Muscle of arm (tissue), 12 donors: ENCODE results near the gene NASP. TPM values are rescaled to one million over a fixed set of nuclear protein-coding genes. Genes with fewer than 3 reads are reported as not detected.
"Not testable (repeated sequence)": the region's sequence is repeated elsewhere in the genome, so short reads cannot be mapped to it uniquely, and the experiment has no call there.

Source experiments
- DNase-seq: peaks from one replicate; pipeline ENCODE4 v3.0.0-alpha.2; 2013
- polyA plus RNA-seq, 12 donors: library from polyadenylated mRNA; unstranded; fragments of 120-200 nt; gene quantifications; one replicate each; pipeline ENCODE4 v1.2.1, GENCODE V29; 2013; ENCODE audit not compliant: insufficient read length in 12 of 12

NASP gene
- polyA plus RNA-seq, 12 donors = 110 to 302 (median 153) TPM; not detected in 1

DNA sequence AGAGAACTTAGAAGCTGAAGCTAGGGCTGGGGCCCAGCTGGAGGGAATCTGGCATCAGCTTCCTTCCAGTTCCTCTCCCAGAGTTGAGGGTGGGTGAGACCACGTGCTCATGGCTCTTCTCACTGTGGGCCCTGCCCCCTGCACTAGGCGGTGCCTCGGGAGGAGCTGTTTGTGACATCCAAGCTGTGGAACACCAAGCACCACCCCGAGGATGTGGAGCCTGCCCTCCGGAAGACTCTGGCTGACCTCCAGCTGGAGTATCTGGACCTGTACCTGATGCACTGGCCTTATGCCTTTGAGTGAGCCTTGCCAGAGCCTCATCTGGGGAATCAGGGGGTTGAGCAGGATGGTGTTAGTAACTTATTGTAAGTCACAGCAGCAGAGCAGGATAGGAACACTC is 17.1 kb upstream of the NASP start:
- no peak for DNase-seq

- no peak for DNase-seq
Observed at GRCh38 chr1:45567911-45568310, 15.9 kb upstream of the NASP start.

GRCh38 chr1:45568421-45568820 is 15.4 kb upstream of the NASP start:
- no peak for DNase-seq

DNA sequence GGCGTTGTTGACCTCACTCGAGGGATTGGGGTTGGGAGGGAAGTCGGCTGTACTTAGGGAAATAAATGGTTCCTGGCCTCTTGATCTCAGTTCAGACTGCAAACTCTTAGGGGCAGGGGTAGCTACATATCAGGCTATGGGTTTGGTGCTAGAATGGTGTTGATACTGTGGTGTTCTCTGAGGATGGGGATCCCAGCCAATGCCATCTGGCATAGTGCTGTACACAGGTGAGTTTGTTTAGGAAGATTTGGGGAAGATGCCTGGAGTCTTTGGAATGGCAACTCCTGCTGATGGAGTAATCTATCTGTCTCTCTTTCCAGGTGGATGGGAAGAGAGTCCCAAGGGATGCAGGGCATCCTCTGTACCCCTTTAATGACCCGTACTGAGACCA is 14.3 kb upstream of the NASP start:
- DNase-seq = no peak

DNA sequence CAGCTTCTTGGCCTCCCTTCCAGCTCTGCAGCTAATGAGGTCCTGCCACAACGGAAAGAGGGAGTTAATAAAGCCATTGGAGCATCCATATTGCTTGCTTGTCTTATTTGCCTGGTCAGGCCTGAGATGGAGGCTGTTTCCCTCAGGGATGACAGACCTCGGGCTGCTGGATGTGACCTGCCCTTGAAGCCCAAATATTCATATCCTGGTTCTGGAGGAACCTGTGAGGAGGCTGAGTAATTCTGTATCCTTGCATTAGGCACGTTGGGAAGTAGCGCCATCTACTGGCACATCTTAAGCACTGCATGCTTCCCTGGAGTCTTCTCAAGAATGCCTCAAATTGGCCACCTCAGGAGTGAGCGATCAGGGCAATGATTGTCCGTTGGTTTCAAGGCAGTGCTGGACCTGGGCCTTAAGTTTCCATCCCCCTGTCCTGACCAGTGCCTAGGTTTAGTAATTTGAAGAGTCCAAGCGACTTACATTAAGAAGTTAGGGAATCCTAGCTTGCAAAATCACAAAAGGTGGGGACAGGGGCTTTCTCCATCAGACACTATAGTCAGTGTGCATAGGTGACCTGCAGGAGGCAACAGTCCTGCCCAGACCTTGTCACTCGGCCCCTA is 13.8 kb upstream of the NASP start:
- peak; percentile 76 for DNase-seq

GRCh38 chr1:45570631-45571030 is 13.2 kb upstream of the NASP start:
- DNase-seq = no peak

- no peak for DNase-seq
Observed at GRCh38 chr1:45573231-45573804, 10.5 kb upstream of the NASP start.

- DNase-seq = no peak
Observed at GRCh38 chr1:45574105-45574626, 9.7 kb upstream of the NASP start.

- peak; percentile 98 for DNase-seq
Observed at GRCh38 chr1:45583264-45583665, 576 bp upstream of the NASP start.

DNA sequence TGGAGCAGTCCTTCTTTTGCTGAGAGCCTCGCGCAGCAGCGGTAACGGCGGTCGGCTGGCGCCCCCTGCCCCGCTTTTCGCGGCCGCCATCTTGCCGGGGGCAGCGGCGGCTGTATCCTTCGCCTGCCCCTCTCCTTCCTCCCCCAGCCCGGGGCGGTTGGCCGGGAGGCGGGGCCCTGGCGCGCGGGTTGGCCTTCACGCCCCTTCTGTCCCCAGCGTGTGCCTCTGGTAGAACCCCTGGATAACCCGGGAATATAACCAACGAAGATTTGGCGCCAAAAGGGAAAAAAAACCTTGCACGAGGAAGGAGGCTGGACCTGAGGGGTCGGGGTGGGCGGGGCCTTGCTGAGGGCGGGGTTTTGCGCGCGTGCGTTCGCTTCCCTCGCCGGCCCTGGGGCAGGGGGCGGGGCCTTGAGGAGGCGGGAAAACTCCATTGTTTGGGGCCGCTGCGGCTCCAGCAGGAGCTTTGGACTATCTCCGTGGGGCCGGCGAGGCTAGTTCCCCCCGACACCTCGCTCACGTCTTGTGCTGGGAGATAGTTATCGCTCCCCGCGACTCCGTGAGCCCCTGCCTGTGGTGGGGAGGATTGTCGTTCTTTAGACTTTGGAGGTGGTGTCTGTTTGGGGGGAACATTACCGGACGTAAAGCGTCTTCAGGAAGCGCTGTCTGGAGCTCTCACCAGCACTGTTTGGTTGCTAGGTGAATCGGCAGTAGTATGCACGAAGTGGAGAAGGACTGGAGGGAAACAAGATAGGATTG is 689 bp downstream of the NASP start:
- peak; percentile 93 for DNase-seq

DNA sequence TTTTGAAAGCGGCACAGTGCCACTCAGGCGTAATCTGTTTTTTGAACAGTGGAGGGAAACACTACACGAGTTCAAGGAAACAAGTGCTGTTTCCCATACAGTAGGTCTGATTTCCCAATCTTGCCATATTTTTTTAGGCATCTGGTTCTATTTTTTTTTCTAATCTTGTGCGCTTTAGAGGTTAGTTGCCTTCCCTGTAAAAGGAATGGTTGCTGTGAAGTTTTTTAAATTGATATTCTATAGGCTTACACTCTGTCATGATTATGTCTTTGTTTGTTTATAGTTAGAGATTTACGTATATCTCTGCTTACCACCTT is 1.2 kb downstream of the NASP start:
- no peak for DNase-seq

- no peak for DNase-seq
Observed at GRCh38 chr1:45585496-45586075, 1.7 kb downstream of the NASP start.

DNA sequence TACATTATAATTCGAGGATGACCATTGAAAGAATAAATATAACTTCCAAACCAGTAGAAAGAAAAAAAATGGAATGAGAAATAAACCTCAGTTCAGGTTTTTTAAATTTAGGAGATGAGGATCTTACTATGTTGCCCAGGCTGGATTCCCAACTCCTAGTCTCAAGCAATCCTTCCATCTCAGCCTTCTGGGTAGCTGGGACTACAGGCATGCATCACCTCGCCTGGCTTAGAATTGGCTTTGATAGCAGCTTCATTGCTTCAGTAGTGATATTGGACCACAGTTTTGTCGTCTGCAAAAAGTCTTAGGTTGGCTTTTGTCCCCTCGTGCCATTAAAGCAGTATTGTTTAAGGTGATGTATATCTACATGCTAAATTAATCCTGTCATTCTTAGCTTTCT is 2.9 kb downstream of the NASP start:
- DNase-seq = no peak

- DNase-seq = no peak
Observed at GRCh38 chr1:45589861-45590260, 6.0 kb downstream of the NASP start.

DNA sequence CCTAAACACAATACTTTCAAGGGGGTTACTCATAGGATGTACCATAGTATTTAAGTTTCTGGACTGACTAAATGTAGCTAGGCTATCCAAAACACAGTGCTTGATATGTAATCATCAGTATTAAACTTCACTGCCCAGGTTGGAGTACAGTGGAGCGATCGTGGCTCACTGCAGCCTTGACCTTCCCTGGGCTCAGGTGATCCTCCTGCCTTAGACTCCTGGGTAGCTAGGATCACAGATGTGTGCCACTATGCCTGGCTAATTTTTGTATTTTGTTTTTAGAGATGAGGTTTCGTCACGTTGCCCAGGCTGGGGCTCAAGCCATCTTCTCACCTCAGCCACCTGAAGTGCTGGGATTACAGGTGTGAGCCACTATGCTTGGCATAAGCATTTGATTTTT is 10.6 kb downstream of the NASP start:
- no peak for DNase-seq

DNA sequence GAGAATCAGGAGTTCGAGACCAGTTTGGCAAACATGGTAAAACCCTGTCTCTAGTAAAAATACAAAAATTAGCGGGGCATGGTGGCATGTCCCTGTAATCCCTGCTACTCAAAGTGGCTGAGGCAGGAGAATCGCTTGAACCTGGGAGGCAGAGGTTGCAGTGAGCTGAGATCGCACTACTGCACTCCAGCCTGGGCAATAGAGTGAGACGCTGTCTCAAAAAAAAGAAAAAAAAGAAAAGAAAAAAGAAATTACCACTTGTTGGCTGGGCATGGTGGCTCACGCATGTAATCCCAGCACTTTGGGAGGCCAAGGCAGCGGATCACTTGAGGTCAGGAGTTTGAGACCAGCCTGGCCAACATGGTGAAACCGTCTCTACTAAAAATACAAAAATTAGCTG is 12.9 kb downstream of the NASP start:
- DNase-seq = not testable (repeated sequence)

DNA sequence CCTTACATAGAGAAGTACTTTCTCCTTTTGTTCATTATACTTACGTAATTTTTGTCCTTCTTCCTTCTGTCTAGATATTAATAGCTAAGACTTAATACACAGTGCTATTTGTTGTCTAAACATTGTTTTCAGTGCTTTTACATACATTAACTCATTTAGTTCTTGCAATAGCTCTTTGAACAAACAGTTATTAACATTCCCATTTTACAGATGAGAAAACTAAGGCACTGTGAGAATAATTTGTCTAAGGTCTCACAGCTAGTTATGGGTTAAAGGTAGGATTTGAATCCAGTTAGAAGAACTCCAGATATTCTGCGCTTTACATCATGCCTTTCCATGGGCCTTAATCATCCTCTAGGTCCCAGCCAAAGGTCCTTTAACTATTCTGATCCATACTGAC is 20.4 kb downstream of the NASP start:
- DNase-seq = no peak

GRCh38 chr1:45607404-45608074 is 23.7 kb downstream of the NASP start:
- DNase-seq = no peak

GRCh38 chr1:45608175-45609156 is 24.6 kb downstream of the NASP start:
- DNase-seq = no peak

GRCh38 chr1:45610589-45611226 is 26.9 kb downstream of the NASP start:
- no peak for DNase-seq
